GM21526 (cell line): ENCODE results near the gene FN1.

ENCODE experiments used
- ATAC-seq: cut with Tn5 transposase; IDR thresholded peaks from one replicate; pipeline ENCODE4 v1.9.1; 2021; ENCODE audit warnings: moderate library complexity; ENCODE audit not compliant: unreplicated experiment, low FRiP score

FN1 gene

GRCh38 chr2:215442401-215442787, 6.5 kb upstream of the FN1 start:
- no peak for ATAC-seq

GRCh38 chr2:215441560-215442400, 5.9 kb upstream of the FN1 start:
- no peak for ATAC-seq

GRCh38 chr2:215439980-215440512, 4.2 kb upstream of the FN1 start:
- no peak for ATAC-seq

- no peak for ATAC-seq
These were observed 3.5 kb upstream of the FN1 start for GRCh38 chr2:215439404-215439803.

- ATAC-seq = no peak
These were observed 1.7 kb upstream of the FN1 start for GRCh38 chr2:215437614-215438013.

GRCh38 chr2:215436705-215437565, 1.1 kb upstream of the FN1 start:
- ATAC-seq = peak; percentile 13

DNA sequence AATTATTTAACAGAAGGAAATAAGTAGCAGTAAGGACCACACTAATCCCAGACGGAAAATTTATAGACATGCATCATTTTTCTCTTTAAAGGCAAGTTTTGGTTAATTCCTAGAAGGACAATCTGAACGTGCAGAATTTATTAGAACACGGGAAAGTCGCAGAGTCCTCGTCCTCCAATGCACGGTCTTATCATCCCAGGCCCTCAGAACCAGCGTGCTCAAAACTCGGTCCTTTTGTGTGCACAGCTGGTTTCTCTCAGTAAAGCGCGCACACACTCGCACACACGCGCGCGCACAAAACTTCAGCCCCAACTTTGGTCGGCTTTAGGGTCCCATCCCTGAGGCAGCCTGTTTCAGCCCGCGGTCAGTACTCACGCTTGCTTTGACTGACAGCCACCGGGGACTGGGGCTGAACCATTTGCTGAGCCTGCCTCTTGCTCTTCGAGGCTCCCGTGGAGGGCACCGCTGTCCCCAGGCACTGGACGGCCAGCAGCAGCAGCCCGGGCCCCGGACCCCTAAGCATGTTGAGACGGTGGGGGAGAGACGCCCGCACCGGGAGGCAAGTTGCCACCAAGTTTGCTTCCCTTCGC, 493 bp downstream of the FN1 start:
- ATAC-seq = peak; percentile 23

- ATAC-seq = no peak
These were observed 1.2 kb downstream of the FN1 start for GRCh38 chr2:215434447-215435279.

GRCh38 chr2:215432759-215433594, 2.9 kb downstream of the FN1 start:
- no peak for ATAC-seq

DNA sequence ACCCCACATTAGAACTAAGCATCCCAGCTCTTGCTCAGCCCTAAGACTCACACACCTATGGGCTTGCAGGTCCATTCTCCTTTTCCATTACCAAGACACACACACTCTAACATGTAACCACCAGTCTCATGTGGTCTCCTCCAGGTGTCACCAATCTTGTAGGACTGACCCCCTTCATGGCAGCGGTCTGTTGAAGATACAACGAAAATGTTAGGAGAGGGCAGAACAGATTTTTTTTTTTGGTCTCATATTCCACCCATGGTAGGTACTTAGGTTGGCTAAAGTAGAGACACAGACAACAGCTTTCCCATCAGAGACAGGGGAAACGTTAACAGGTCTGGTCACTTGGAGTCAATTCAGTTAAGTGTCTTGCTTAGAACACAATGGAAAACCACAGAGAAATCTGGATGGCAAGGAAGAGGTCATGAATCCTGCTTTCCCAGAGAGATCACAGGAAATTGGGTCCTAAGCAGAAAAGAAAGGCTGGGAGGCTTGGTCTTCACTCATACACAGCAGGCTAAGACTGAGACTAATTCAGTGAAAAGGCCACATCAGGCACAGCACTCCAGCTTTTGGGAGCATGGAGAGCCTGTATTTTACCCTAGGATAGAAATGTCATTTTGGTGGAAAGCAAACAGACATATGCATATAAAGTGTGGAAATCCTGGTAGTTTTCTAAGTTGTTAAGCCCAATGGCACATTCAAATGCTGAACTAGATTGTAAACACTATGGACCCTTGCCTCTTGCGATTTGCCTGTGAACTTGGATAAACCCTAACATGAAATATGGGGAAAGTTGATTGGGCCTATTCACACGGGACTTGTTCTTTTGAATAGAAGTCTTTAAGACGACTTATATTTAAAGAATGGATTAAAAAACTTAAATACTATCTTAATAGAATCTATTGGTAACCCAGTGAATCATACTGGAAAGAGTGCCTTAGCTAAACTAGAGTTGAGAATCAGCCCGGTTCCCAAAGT, 3.8 kb downstream of the FN1 start:
- ATAC-seq = no peak

- no peak for ATAC-seq
These were observed 4.6 kb downstream of the FN1 start for GRCh38 chr2:215431290-215431689.

- no peak for ATAC-seq
These were observed 5.2 kb downstream of the FN1 start for GRCh38 chr2:215430528-215431187.

DNA sequence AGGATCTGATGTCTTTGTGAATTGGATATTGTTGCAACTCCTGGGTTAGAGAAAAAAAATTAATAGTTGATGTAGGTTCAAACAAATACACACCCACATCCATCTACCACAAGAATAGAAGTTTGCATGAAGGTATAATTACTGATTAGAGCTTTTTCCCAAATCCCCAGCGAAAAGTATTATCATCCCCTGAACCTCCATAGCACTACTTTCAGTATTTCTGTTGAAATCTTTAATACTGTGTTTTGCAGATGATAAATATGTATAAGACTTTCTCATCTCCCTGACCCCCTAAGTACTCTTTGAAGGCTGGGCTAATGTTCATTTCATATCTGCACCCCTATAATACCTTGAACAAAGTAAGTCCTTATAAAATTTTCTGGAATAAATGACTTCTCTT, 6.4 kb downstream of the FN1 start:
- no peak for ATAC-seq

DNA sequence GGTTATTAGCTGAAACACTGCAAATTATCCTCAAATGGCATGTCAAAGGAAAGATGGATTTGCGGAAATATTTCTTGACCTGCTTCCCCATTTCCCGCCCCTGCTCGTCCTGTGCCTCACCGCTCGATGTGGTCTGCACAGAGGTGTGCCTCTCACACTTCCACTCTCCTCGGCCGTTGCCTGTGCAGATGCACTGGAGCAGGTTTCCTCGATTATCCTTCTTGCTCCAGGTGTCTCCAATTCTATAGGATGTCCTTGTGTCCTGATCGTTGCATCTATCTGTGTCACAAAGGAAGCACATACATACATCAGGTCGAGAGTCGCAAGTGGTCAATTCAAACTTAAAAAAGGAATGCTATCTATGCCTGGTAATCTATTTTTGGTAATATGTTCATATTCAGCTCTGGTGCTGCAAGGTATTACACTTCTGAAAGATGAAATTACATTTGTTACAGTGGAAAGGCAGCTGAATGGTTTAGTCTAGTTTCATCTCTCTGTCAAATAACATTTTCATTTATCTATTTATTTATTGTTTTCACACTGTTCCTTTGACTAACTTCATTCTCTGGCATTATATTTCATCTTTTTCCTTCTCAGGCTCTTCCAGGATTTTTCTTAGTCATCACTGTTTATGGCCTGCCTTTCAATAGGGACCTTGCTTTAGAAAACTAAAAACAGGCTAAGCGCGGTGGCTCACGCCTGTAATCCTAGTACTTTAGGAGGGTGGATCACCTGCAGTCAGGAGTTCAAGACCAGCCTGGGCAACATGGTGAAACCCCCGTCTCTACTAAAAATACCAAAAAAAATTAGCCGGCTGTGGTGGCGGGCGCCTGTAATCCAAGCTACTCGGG, 7.6 kb downstream of the FN1 start:
- ATAC-seq = no peak

- ATAC-seq = no peak
These were observed 8.3 kb downstream of the FN1 start for GRCh38 chr2:215427585-215427984.

- ATAC-seq = no peak
These were observed 10.7 kb downstream of the FN1 start for GRCh38 chr2:215425021-215425782.
